ENCODE measurements around the gene MPHOSPH10.
"Not testable (repeated sequence)": the region's sequence is repeated elsewhere in the genome, so short reads cannot be mapped to it uniquely, and the experiment has no call there.

MPHOSPH10 gene

GRCh38 chr2:71173096-71173495 lies 42.7 kb downstream of the MPHOSPH10 start:
- DNase-seq, result no peak

GRCh38 chr2:71174207-71174606 lies 43.8 kb downstream of the MPHOSPH10 start:
- DNase-seq, result no peak

- not testable (repeated sequence) for DNase-seq
Observed at GRCh38 chr2:71178836-71179235, 48.4 kb downstream of the MPHOSPH10 start.

- DNase-seq, result no peak
Observed at GRCh38 chr2:71181316-71181715, 50.9 kb downstream of the MPHOSPH10 start.

DNA sequence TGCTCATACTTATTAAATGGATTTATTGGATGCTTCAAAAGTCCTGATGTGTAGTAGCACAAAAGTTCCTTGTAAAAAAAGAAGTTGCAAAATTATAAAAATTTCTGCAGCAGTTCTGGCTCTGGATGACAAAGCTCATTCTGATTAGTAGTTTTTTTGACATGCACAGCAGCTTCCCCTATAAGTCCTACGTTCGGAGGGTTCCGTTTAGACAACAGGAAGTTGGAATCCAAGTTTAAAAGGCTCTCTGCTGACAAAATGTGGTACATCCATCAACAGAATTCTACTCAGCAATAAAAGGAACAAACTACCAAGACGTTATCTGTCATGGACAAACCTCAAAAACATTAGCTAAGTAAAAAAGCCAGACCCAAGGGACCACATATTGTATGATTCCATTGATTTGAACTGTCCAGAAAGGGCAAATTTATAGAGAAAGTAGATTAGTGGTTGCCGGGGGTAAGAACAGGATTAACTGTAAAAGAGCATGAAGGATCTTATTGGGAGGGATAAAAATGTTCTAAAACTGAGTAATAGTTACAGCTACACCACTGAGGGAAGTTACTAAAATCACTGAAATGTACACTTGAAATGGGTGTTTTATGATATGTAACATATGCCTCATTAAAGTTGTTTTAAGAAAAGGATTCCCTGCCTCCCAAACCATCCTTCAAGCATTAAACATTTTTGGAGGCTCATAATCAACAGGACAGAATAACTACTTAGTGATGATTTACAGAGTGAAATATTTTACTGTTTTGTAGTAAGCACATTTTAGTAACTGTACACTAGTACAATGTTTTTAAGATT lies 53.1 kb downstream of the MPHOSPH10 start:
- DNase-seq, result not testable (repeated sequence)

DNA sequence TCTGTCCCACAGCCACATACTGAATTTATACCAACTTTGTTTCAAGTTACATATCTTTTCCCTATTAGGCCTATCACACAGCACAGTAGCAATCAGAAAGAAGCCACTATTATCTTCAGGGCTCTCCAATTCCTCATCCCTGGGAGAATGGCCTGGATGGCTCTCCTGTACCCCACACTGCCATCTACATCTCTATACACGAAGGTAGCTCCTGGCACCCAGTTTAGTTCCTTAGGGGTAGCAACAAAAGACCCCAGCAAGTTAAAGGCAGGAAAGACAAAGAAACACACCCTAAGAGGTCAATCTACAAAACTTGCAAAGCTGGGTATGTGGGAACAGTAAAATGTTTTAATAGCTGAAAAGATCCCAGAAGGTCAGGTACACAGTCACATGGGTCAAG lies 56.5 kb downstream of the MPHOSPH10 start:
- DNase-seq, result no peak

DNA sequence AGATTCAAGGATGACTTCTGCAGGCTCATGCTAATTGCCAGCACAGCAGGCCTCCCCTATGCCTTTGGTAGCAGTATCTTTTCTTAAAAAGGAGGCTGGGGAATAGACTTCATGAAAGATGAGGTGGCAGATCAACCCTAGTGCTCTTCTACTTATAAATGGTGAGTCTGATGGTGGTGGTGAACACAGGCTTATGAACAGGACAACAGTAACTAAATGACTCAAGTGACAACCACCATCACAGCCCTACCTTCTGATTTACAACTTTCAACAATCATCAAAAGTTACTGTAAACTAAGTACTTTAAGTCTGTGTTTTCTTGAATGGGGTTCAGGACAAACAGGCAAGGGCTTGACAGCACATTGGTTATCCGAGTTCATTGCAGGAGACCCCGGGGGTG lies 57.2 kb downstream of the MPHOSPH10 start:
- DNase-seq, result no peak

GRCh38 chr2:71190656-71191569 lies 60.5 kb downstream of the MPHOSPH10 start:
- DNase-seq, result peak; percentile 7

- no peak for DNase-seq
Observed at GRCh38 chr2:71191570-71191943, 61.1 kb downstream of the MPHOSPH10 start.

Measured in RPMI8226 (cell line).